ENCODE results near the gene SCAMP5.

SCAMP5 gene

DNA sequence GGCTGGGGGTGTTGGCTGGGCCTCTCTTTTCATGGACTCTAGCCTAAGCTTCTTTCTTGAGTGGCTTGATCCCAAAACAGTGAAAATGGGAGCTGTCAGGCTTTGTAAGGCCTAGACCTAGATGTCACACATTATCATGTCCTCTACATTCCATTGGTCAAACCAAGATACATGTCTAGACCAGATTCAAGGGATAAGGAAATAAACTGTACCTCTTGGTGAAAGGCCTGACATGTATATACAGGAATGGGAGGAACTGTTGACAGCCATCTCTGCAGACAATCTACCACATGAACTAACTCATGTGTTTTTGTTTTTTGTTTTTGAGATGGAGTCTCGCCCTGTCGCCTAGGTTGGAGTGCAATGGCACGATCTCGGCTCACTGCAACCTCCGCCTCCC lies 27.7 kb upstream of the SCAMP5 start:
- DNase-seq (ENCODE audit: insufficient read length, low spot score) (no peak), FAIRE-seq (no peak)
- TF ChIP-seq POU2F2 (IDR thresholded peaks at IDR 0.05; ENCODE audit: low read depth, low read length) = no peak
- TF ChIP-seq SPI1 (IDR thresholded peaks at IDR 0.05; ENCODE audit: low read depth, low read length) = no peak
- no peak for TF ChIP-seq POLR2A (IDR thresholded peaks at IDR 0.05; ENCODE audit: low read depth, low read length)
- TF ChIP-seq POLR2AphosphoS5 (IDR thresholded peaks at IDR 0.05; ENCODE audit: low read depth, low read length) = no peak
- no peak for TF ChIP-seq TAF1 (IDR thresholded peaks at IDR 0.05; ENCODE audit: low read depth, low read length)
- no peak for TF ChIP-seq PAX5 (IDR thresholded peaks at IDR 0.05; ENCODE audit: insufficient read depth, low read length, severe bottlenecking)

DNA sequence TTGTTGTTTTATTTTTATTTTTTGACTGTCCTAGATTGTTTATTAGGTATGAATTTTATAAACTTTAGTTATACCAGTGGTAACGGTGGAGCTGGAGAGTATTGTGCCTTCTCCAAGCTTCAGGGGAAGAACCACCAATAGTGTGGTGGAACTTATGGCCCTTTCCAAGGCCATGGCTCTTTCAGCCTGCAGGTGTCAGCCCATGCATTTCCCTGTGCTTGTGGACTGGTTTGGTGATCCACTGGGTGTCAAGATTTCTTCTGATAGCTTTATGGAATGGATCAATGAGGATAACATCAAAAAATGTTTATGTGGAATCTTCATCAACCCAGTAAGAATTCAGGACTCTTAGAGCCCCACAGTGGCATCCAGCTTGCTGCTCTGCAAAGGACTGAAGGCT lies 19.2 kb upstream of the SCAMP5 start:
- no peak for FAIRE-seq
- TF ChIP-seq PAX5 (IDR thresholded peaks at IDR 0.05; ENCODE audit: insufficient read depth, low read length, severe bottlenecking) (no peak), POLR2A (IDR thresholded peaks at IDR 0.05; ENCODE audit: low read depth, low read length) (no peak), TAF1 (IDR thresholded peaks at IDR 0.05; ENCODE audit: low read depth, low read length) (no peak), SPI1 (IDR thresholded peaks at IDR 0.05; ENCODE audit: low read depth, low read length) (no peak), POLR2AphosphoS5 (IDR thresholded peaks at IDR 0.05; ENCODE audit: low read depth, low read length) (no peak), POU2F2 (IDR thresholded peaks at IDR 0.05; ENCODE audit: low read depth, low read length) (no peak)

DNA sequence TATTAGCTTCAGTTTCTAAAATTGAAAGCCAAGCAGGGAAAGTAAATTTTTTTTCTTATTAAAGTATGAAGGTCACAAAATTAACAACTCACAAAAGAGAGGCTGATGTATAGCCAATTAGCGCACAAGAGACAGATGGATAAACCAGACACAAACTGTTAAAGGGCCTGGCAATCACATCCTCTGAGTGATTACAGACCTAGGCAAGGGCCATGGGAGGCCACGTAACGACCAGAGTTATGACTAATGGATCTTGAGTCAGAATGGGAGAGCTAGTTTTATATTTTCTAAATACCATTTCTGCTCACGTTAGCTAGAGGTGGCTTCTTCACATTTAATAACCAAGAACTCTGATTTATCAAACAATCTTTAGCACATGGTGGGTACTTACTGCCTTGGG lies 17.8 kb upstream of the SCAMP5 start:
- TF ChIP-seq SPI1 (IDR thresholded peaks at IDR 0.05; ENCODE audit: low read depth, low read length) = no peak
- TF ChIP-seq PAX5 (IDR thresholded peaks at IDR 0.05; ENCODE audit: insufficient read depth, low read length, severe bottlenecking) = no peak
- no peak for TF ChIP-seq POLR2A (IDR thresholded peaks at IDR 0.05; ENCODE audit: low read depth, low read length)
- TF ChIP-seq POU2F2 (IDR thresholded peaks at IDR 0.05; ENCODE audit: low read depth, low read length) = no peak
- TF ChIP-seq POLR2AphosphoS5 (IDR thresholded peaks at IDR 0.05; ENCODE audit: low read depth, low read length) = no peak
- TF ChIP-seq TAF1 (IDR thresholded peaks at IDR 0.05; ENCODE audit: low read depth, low read length) = no peak
- no peak for DNase-seq (ENCODE audit: insufficient read length, low spot score)
- no peak for FAIRE-seq

More for the DNA sequence above, 19.2 kb upstream of the SCAMP5 start:
- no peak for DNase-seq (ENCODE audit: insufficient read length, low spot score)

DNA sequence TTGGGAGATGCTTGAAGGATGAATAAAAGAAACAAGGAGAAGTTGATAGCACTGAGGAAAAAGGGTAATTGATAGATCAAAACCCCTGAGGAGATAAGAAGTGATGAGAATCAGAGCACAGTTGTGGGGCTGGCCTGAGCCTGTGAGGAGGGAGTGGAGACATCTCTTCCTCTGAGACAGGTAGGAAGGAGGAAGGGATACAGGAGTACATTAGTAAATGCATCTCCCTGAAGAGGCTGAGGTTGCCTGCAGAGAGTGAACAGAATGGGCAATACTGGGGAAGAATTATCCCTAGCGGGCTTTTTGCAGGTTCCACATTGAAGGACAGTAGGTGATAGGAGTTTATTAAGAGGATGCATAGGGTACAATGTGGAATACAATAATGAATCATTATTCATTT lies 17.3 kb upstream of the SCAMP5 start:
- TF ChIP-seq PAX5 (IDR thresholded peaks at IDR 0.05; ENCODE audit: insufficient read depth, low read length, severe bottlenecking) (no peak), POLR2AphosphoS5 (IDR thresholded peaks at IDR 0.05; ENCODE audit: low read depth, low read length) (no peak), POLR2A (IDR thresholded peaks at IDR 0.05; ENCODE audit: low read depth, low read length) (no peak), POU2F2 (IDR thresholded peaks at IDR 0.05; ENCODE audit: low read depth, low read length) (no peak), TAF1 (IDR thresholded peaks at IDR 0.05; ENCODE audit: low read depth, low read length) (no peak), SPI1 (IDR thresholded peaks at IDR 0.05; ENCODE audit: low read depth, low read length) (no peak)
- FAIRE-seq (no peak), DNase-seq (ENCODE audit: insufficient read length, low spot score) (no peak)

GRCh38 chr15:74978503-74978902 lies 16.9 kb upstream of the SCAMP5 start:
- no peak for TF ChIP-seq POLR2A (IDR thresholded peaks at IDR 0.05; ENCODE audit: low read depth, low read length)
- TF ChIP-seq TAF1 (IDR thresholded peaks at IDR 0.05; ENCODE audit: low read depth, low read length) = no peak
- no peak for TF ChIP-seq POU2F2 (IDR thresholded peaks at IDR 0.05; ENCODE audit: low read depth, low read length)
- no peak for TF ChIP-seq PAX5 (IDR thresholded peaks at IDR 0.05; ENCODE audit: insufficient read depth, low read length, severe bottlenecking)
- TF ChIP-seq SPI1 (IDR thresholded peaks at IDR 0.05; ENCODE audit: low read depth, low read length) = no peak
- TF ChIP-seq POLR2AphosphoS5 (IDR thresholded peaks at IDR 0.05; ENCODE audit: low read depth, low read length) = no peak
- FAIRE-seq = no peak
- no peak for DNase-seq (ENCODE audit: insufficient read length, low spot score)

DNA sequence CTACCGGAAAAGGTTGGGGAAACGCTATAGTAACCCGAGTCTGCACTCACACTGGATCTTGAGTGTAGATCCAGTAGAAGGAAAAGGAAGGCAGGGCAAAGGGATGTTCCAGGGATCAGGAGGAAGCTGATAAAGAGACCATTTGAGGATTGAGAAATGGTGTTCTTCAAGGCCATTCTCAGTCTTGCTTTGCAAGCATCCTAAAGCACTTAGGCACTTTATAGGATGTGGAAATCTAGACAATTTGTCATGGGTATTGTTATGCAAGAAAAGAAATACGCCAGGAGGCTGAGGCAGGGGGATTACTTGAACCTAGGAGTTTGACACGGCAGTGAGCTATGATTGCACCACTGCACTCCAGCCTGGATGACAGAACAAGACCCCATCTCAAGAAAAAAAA lies 13.2 kb upstream of the SCAMP5 start:
- no peak for DNase-seq (ENCODE audit: insufficient read length, low spot score)
- TF ChIP-seq POU2F2 (IDR thresholded peaks at IDR 0.05; ENCODE audit: low read depth, low read length) = no peak
- no peak for TF ChIP-seq SPI1 (IDR thresholded peaks at IDR 0.05; ENCODE audit: low read depth, low read length)
- no peak for TF ChIP-seq POLR2AphosphoS5 (IDR thresholded peaks at IDR 0.05; ENCODE audit: low read depth, low read length)
- TF ChIP-seq POLR2A (IDR thresholded peaks at IDR 0.05; ENCODE audit: low read depth, low read length) = no peak
- TF ChIP-seq TAF1 (IDR thresholded peaks at IDR 0.05; ENCODE audit: low read depth, low read length) = no peak
- TF ChIP-seq PAX5 (IDR thresholded peaks at IDR 0.05; ENCODE audit: insufficient read depth, low read length, severe bottlenecking) = no peak
- no peak for FAIRE-seq

DNA sequence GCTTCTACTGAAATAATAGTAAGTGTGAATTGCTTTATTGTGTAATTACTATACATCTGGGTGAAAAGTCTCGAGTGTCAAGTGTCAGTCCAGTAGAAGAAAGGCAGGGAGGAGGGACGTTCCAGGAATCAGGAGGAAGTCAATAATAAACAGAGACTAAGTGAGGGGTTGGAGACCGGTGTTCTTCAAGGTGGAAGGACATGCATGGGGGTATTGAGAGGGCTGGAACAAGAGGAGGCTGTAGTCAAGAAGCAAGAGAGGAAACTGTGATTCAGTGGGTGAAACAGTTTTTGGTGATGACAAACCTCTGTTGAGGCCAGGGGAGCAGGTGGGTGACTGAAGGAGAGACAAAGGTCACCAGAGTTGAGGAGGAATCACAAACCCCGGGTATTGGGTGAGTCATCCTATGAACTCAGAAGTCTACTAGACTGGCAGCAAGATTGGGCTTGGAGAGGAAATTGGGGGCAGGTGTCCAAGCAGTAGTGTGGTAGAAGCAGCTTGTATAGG lies 11.6 kb upstream of the SCAMP5 start:
- FAIRE-seq = no peak
- no peak for TF ChIP-seq PAX5 (IDR thresholded peaks at IDR 0.05; ENCODE audit: insufficient read depth, low read length, severe bottlenecking)
- TF ChIP-seq POLR2A (IDR thresholded peaks at IDR 0.05; ENCODE audit: low read depth, low read length) = no peak
- DNase-seq (ENCODE audit: insufficient read length, low spot score) = no peak

DNA sequence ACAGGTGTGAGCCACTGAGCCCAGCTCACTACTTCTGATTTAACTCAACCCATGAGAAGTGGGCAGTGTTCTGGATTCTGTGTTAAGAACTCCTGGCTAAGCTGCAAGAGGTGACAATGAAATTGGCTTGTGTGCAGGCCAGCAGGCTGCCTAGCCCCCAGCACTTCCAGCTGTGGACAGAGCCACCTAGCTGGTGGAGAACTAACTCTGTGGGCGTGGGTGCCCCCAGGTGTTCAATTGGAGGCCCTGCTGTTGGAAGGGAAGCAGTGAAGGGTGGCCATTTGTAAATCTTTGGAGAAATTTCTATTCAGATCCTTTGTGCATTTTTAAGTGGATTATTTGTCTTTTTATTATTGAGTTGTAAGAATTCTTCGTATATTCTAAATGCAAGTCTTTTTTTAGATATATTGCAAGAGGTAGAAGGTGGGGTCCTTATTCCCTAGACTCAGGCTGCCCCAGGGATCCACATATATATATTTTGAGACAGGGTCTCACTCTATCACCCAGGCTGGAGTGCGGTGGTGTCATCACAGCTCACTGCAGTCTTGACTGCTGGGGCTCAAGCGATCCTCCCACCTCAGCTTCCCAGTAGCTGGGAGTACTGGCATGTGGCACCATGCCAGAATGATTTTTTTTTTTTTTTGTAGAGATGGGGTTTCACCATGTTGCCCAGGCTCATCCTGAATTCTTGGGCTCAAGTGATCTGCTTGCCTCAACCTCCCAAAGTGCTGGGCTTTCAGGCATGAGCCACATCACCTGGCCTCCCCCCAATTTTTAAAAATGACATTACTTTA lies 7.2 kb upstream of the SCAMP5 start:
- TF ChIP-seq POLR2A (IDR thresholded peaks at IDR 0.05; ENCODE audit: low read depth, low read length) = no peak
- no peak for TF ChIP-seq POU2F2 (IDR thresholded peaks at IDR 0.05; ENCODE audit: low read depth, low read length)
- TF ChIP-seq TAF1 (IDR thresholded peaks at IDR 0.05; ENCODE audit: low read depth, low read length) = no peak
- no peak for TF ChIP-seq SPI1 (IDR thresholded peaks at IDR 0.05; ENCODE audit: low read depth, low read length)
- TF ChIP-seq POLR2AphosphoS5 (IDR thresholded peaks at IDR 0.05; ENCODE audit: low read depth, low read length) = no peak
- TF ChIP-seq PAX5 (IDR thresholded peaks at IDR 0.05; ENCODE audit: insufficient read depth, low read length, severe bottlenecking) = no peak
- FAIRE-seq (no peak), DNase-seq (ENCODE audit: insufficient read length, low spot score) (no peak)

DNA sequence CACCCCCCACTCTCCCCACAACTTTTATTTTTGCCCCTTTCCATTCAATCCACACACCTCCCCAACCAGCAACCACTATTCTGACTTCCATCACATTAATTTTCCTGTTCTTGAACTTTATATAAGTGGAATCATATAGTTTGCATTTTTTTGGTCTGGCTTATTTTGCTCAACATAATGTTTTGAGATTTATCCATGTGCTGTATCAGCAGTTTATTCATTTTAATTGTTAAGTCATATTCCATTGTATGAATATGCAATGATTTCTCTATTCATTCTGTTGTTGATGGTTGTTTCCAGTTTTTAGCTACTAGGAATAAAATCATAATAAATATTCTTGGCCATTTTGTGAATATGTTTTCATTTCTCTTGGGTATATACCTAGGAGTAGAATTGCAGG lies 5.8 kb upstream of the SCAMP5 start:
- TF ChIP-seq SPI1 (IDR thresholded peaks at IDR 0.05; ENCODE audit: low read depth, low read length) = no peak
- no peak for TF ChIP-seq POU2F2 (IDR thresholded peaks at IDR 0.05; ENCODE audit: low read depth, low read length)
- TF ChIP-seq POLR2AphosphoS5 (IDR thresholded peaks at IDR 0.05; ENCODE audit: low read depth, low read length) = no peak
- no peak for TF ChIP-seq PAX5 (IDR thresholded peaks at IDR 0.05; ENCODE audit: insufficient read depth, low read length, severe bottlenecking)
- TF ChIP-seq POLR2A (IDR thresholded peaks at IDR 0.05; ENCODE audit: low read depth, low read length) = no peak
- no peak for TF ChIP-seq TAF1 (IDR thresholded peaks at IDR 0.05; ENCODE audit: low read depth, low read length)
- FAIRE-seq (no peak), DNase-seq (ENCODE audit: insufficient read length, low spot score) (no peak)
